CD14-positive monocyte (primary cell): ENCODE results near the gene VCAM1. TPM values are rescaled to one million over a fixed set of nuclear protein-coding genes. Genes with fewer than 3 reads are reported as not detected.

Experiments
- DNase-seq, 3 donors: peaks; one replicate each; pipeline ENCODE4 v3.0.0-alpha.2; 2011 to 2022
- H2AFZ ChIP-seq: 2 replicates; pipeline ENCODE4 v1.6.0; 2012; ENCODE audit warnings: mild to moderate bottlenecking, low read depth, low read length, inconsistent platforms; ENCODE audit not compliant: insufficient read depth, poor library complexity, severe bottlenecking
- H3K27ac ChIP-seq, 2 donors: 1 replicate in 1 of 2; 2 replicates in 1 of 2; pipeline ENCODE4 v1.5.1; 2012 to 2013; ENCODE audit warnings: low read length in 2 of 2, control low read depth in 1 of 2, inconsistent platforms in 1 of 2, low read depth in 1 of 2, mild to moderate bottlenecking in 1 of 2
- H3K27me3 ChIP-seq, 2 donors: one replicate each; pipeline versions ENCODE4 v1.6.0 to v1.6.1; 2011 to 2013; ENCODE audit warnings: low read length in 2 of 2; ENCODE audit not compliant: control insufficient read depth in 2 of 2, insufficient read depth in 2 of 2
- H3K36me3 ChIP-seq, 2 donors: replicated peaks in 1 of 2; 1 replicate in 1 of 2; 2 replicates in 1 of 2; pipeline versions ENCODE4 v1.5.1 to v1.6.1; 2012 to 2013; ENCODE audit warnings: low read length in 2 of 2, control low read depth in 1 of 2, inconsistent platforms in 1 of 2, mild to moderate bottlenecking in 1 of 2; ENCODE audit not compliant: insufficient read depth in 2 of 2, control insufficient read depth in 1 of 2
- H3K4me1 ChIP-seq, 2 donors: 1 replicate in 1 of 2; 2 replicates in 1 of 2; pipeline versions ENCODE4 v1.5.1 to v1.6.1; 2012 to 2013; ENCODE audit warnings: low read length in 2 of 2, control low read depth in 1 of 2, inconsistent platforms in 1 of 2, mild to moderate bottlenecking in 1 of 2, moderate library complexity in 1 of 2; ENCODE audit not compliant: insufficient read depth in 2 of 2, control insufficient read depth in 1 of 2
- H3K4me2 ChIP-seq: replicated peaks from 2 replicates; pipeline ENCODE3; 2012; ENCODE audit warnings: low read length, moderate library complexity, mild to moderate bottlenecking; ENCODE audit not compliant: poor library complexity, severe bottlenecking; ENCODE audit errors: extremely low read depth
- H3K4me3 ChIP-seq, 3 experiments: fragments of 200-600 bp in 1 of 3; sonication (generic) in 1 of 3; replicated peaks in 1 of 3; 1 replicate in 2 of 3; 2 replicates in 1 of 3; pipeline ENCODE4 v1.5.1; 2011 to 2013; ENCODE audit warnings: low read length in 3 of 3, mild to moderate bottlenecking in 3 of 3, control low read depth in 2 of 3, low read depth in 2 of 3, inconsistent platforms in 1 of 3, moderate library complexity in 1 of 3
- H3K79me2 ChIP-seq: 2 replicates; pipeline ENCODE4 v1.6.0; 2012; ENCODE audit warnings: mild to moderate bottlenecking, control low read depth, inconsistent platforms, low read length, moderate library complexity; ENCODE audit not compliant: insufficient read depth
- H3K9ac ChIP-seq: 2 replicates; pipeline ENCODE4 v1.6.0; 2017; ENCODE audit warnings: low read length, mild to moderate bottlenecking; ENCODE audit not compliant: insufficient read depth, poor library complexity, severe bottlenecking
- H3K9me3 ChIP-seq, 2 donors: replicated peaks in 1 of 2; 1 replicate in 1 of 2; 2 replicates in 1 of 2; pipeline versions ENCODE4 v1.5.1 to v1.6.1; 2012 to 2013; ENCODE audit warnings: low read length in 2 of 2, control low read depth in 1 of 2; ENCODE audit not compliant: control insufficient read depth in 1 of 2, insufficient read depth in 1 of 2
- H4K20me1 ChIP-seq: 2 replicates; pipeline ENCODE4 v1.6.0; 2012; ENCODE audit warnings: mild to moderate bottlenecking, low read length, control low read depth, moderate library complexity; ENCODE audit not compliant: insufficient read depth
- H3K27ac Mint-ChIP-seq, 7 donors: one replicate each; pipeline ENCODE4 v1.8.0; 2020; ENCODE audit warnings: mild to moderate bottlenecking in 7 of 7, mixed read lengths in 7 of 7, moderate library complexity in 6 of 7, inconsistent platforms in 2 of 7
- H3K27me3 Mint-ChIP-seq, 3 donors: one replicate each; pipeline ENCODE4 v1.8.0; 2021 to 2022; ENCODE audit warnings: low read depth in 3 of 3, mild to moderate bottlenecking in 3 of 3, mixed read lengths in 3 of 3, moderate library complexity in 3 of 3, inconsistent platforms in 1 of 3
- H3K36me3 Mint-ChIP-seq, 2 donors: one replicate each; pipeline ENCODE4 v1.8.0; 2020; ENCODE audit warnings: mixed read lengths in 2 of 2, inconsistent platforms in 1 of 2, mild to moderate bottlenecking in 1 of 2
- H3K4me1 Mint-ChIP-seq: one replicate; pipeline ENCODE4 v1.8.0; 2020; ENCODE audit warnings: mild to moderate bottlenecking, mixed read lengths
- H3K4me3 Mint-ChIP-seq, 2 donors: one replicate each; pipeline ENCODE4 v1.8.0; 2020; ENCODE audit warnings: mild to moderate bottlenecking in 2 of 2, mixed read lengths in 2 of 2, moderate library complexity in 1 of 2
- H3K9me3 Mint-ChIP-seq, 7 donors: one replicate each; pipeline ENCODE4 v1.8.0; 2020 to 2022; ENCODE audit warnings: mixed read lengths in 7 of 7, mild to moderate bottlenecking in 6 of 7, moderate library complexity in 6 of 7, inconsistent platforms in 2 of 7
- CTCF ChIP-seq: fragments of 200-600 bp; IDR thresholded peaks from one replicate; pipeline ENCODE4 v1.8.0; 2022; ENCODE audit warnings: antibody characterized with exemption, mild to moderate bottlenecking
- WGBS: methylation state at CpG from one replicate; pipeline ENCODE4 v1.1.5; 2013; ENCODE audit warnings: missing lambda C conversion rate; ENCODE audit not compliant: insufficient coverage; 5-methylcytosine and 5-hydroxymethylcytosine counted together
- intact Hi-C, 2 donors: fragments of 100-400 bp; cut with micrococcal nuclease; formaldehyde crosslinking; loops; one replicate each; pipeline versions ENCODE4 v1.15.0 to v1.15.1; 2023
- polyA plus RNA-seq, 3 donors: library from polyadenylated mRNA; depleted of rRNA in 1 of 3; unstranded in 2 of 3; stranded (reverse) in 1 of 3; fragments of 300-500 nt in 2 of 3; fragments of >200 nt in 1 of 3; fragmentation: Illumina TruSeq in 2 of 3; gene quantifications; 1 replicate in 2 of 3; 2 replicates in 1 of 3; pipeline ENCODE4 v1.2.3, GENCODE V29; 2012 to 2021

The VCAM1 gene
- polyA plus RNA-seq, 3 donors: not detected

- Histone ChIP-seq H2AFZ (no peak overlapping the region), H3K36me3 (no peaks in the 10 kb centered on the region), H3K79me2 (no peaks in the 10 kb centered on the region), H4K20me1 (no peaks in the 10 kb centered on the region), H3K9me3 (no peaks in the 10 kb centered on the region), H3K4me2 (no peak overlapping the region), H3K4me3 (no peak overlapping the region), H3K27me3 (no peaks in the 10 kb centered on the region), H3K4me1 (no peaks in the 10 kb centered on the region), H3K27ac (no peak overlapping the region), H3K9ac (no peak overlapping the region)
- no peak for TF ChIP-seq CTCF
- H3K27ac Mint-ChIP-seq: no peak overlapping the region
- H3K9me3 Mint-ChIP-seq: peaks cover 0 to 3% (median 0%) of the 10 kb centered on the region in 7 donors
- H3K27me3 Mint-ChIP-seq: peaks cover 0 to 3% (median 3%) of the 10 kb centered on the region in 3 donors
- intact Hi-C loops: no loop called here
- H3K36me3 Mint-ChIP-seq: no peaks in the 10 kb centered on the region
- DNase-seq: no peak
- no peaks in the 10 kb centered on the region for H3K4me1 Mint-ChIP-seq
- H3K4me3 Mint-ChIP-seq: no peak overlapping the region
Measured at GRCh38 chr1:100724281-100724680, 4.7 kb downstream of the VCAM1 start.

GRCh38 chr1:100730130-100730529, 10.6 kb downstream of the VCAM1 start:
- no peak overlapping the region for H3K27ac ChIP-seq
- no peak overlapping the region for H3K4me3 Mint-ChIP-seq
- H3K9me3 ChIP-seq: no peaks in the 10 kb centered on the region
- no peaks in the 10 kb centered on the region for H3K4me1 ChIP-seq
- H3K36me3 Mint-ChIP-seq: no peaks in the 10 kb centered on the region
- H3K27me3 Mint-ChIP-seq: peaks cover 0 to 2% (median 2%) of the 10 kb centered on the region in 3 donors
- no peak for TF ChIP-seq CTCF
- no peak overlapping the region for H2AFZ ChIP-seq
- no CpG with 5 or more reads among the region's 1 CpG for WGBS
- no peak overlapping the region for H3K4me2 ChIP-seq
- H3K79me2 ChIP-seq: no peaks in the 10 kb centered on the region
- no peak overlapping the region for H3K9ac ChIP-seq
- H4K20me1 ChIP-seq: no peaks in the 10 kb centered on the region
- intact Hi-C loops: no loop called here
- no peaks in the 10 kb centered on the region for H3K27me3 ChIP-seq
- no peak for DNase-seq
- H3K4me1 Mint-ChIP-seq: no peaks in the 10 kb centered on the region
- peaks cover 0 to 5% (median 0%) of the 10 kb centered on the region in 7 donors for H3K9me3 Mint-ChIP-seq
- H3K4me3 ChIP-seq: no peak overlapping the region
- H3K36me3 ChIP-seq: no peaks in the 10 kb centered on the region
- H3K27ac Mint-ChIP-seq: no peak overlapping the region
